WI38 (cell line): ENCODE measurements around the gene CELF1.

ENCODE experiments used
- H3K4me3 ChIP-seq: 2 replicates; pipeline ENCODE4 v1.5.1; 2011; ENCODE audit warnings: low read depth, mild to moderate bottlenecking, control low read depth, low read length
- TF ChIP-seq, protein P1 (sequence below): IDR thresholded peaks from 2 replicates; pipeline ENCODE4 v1.5.1; 2012; ENCODE audit warnings: low read depth, mild to moderate bottlenecking, control low read depth, low read length

CELF1 gene

GRCh38 chr11:47436726-47437125, 116.2 kb downstream of the CELF1 start:
- TF ChIP-seq, protein P1, sequence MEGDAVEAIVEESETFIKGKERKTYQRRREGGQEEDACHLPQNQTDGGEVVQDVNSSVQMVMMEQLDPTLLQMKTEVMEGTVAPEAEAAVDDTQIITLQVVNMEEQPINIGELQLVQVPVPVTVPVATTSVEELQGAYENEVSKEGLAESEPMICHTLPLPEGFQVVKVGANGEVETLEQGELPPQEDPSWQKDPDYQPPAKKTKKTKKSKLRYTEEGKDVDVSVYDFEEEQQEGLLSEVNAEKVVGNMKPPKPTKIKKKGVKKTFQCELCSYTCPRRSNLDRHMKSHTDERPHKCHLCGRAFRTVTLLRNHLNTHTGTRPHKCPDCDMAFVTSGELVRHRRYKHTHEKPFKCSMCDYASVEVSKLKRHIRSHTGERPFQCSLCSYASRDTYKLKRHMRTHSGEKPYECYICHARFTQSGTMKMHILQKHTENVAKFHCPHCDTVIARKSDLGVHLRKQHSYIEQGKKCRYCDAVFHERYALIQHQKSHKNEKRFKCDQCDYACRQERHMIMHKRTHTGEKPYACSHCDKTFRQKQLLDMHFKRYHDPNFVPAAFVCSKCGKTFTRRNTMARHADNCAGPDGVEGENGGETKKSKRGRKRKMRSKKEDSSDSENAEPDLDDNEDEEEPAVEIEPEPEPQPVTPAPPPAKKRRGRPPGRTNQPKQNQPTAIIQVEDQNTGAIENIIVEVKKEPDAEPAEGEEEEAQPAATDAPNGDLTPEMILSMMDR = no peak
- H3K4me3 ChIP-seq = no peak overlapping the region

DNA sequence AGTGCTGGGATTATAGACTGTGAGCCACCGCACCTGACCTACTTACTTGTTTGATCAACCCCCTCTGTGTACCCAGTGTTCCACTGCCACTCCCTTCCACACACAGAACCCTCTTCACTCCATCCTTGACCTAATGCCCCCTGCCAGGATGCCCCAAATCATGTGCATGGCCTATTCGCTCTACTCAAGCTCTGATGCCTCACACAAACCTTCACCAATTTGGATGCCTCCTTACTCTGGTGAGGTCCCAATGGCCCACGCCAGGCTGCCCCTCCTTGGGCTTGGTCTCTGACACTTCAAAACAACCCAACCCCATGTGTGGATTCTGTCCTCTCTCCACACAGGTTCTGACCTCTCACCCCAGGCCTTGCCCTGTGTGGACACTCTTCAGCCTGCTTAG, 117.2 kb downstream of the CELF1 start:
- no peak overlapping the region for H3K4me3 ChIP-seq
- TF ChIP-seq, protein P1 = no peak

DNA sequence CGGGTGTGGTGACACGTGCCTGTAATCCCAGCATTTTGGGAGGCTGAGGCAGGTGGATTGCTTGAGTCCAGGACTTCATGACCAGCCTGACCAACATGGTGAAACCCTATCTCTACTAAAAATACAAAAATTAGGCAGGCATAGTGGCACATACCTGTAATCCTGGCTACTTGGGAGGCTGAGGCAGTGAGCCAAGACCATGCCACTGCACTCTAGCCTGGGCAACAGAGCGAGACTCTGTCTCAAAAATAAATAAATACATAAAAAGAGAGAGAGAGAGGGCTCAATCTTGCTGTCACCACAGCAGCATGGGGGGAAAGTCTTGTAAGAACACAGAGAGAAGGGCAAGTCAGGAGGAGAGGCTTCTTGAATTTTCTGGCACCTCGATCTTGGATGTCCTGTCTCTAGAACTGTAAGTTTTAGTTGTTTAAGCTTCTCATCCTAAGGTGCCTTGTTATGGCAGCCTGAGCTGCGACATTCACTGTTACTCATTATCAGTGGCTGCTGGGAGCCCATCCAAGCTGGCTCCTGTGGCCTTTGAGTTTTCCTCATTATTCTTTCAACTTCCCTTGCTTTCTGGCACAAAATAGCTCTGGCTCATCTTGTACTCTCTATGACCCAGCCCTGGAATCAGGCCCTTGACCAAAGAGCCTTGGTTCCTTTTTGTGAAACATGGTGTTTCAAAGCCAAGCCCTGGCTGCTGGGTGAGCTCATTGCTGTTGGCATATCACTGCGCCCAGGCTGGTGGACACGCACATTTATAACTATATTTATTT, 118.7 kb downstream of the CELF1 start:
- TF ChIP-seq, protein P1 = no peak
- H3K4me3 ChIP-seq = no peak overlapping the region

GRCh38 chr11:47433157-47433556, 119.8 kb downstream of the CELF1 start:
- H3K4me3 ChIP-seq = no peak overlapping the region

DNA sequence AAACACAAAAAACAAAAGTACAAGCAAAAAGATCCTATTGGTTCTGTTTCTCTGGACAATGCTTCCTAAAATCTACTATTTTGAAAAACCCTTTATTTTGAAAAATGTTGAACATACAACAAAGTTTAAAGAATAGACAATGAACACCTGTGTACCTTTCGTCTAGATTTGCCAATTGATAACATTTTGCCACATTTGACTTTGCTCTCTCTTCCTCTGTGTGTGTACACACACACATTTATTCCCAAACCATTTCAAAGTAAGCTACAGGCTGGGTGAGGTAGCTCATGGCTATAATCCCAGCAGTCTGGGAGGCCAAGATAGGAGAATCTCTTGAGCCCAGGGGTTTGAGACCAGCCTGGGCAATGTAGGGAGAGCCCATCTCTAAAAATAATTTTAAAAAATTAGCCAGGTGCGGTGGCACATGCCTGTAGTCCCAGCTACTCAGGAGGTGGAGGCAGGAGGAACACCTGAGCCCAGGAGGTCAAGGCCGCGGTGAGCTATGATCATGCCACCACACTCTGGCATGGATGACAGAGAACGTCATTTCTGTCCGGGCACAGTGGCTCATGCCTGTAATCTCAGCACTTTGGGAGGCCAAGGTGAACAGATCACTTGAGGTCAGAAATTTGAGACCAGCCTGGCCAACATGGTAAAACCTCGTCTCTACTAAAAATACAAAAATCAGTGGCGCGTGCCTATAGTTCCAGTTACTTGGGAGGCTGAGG, 121.4 kb downstream of the CELF1 start:
- TF ChIP-seq, protein P1 = no peak
- no peak overlapping the region for H3K4me3 ChIP-seq

More at GRCh38 chr11:47433157-47433556, 119.8 kb downstream of the CELF1 start:
- TF ChIP-seq, protein P1 = no peak

DNA sequence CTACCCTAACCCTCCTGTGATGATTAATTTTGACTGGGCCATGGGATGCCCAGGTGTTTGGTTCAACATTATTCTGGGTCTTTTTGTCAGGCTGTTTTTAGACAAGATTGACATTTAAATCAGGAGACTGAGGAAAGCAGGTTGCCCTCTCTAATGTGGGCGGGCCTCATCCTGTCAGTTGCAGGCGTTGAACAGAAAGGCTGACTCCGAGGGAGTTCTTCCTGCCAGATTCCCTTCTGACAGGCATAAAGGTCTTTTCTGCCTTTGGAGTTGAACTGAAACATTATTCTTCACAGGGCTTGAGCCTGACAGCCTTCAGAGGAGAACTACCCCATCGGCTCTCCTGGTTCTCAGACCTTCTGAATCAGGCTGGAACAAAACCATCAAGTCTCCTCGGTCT, 122.4 kb downstream of the CELF1 start:
- H3K4me3 ChIP-seq = no peak overlapping the region
- TF ChIP-seq, protein P1 = no peak
